ENCODE data around the gene SERINC5.

- TF ChIP-seq PRDM15 (CRISPR knock-in tag; IDR thresholded peaks at IDR 0.05), result no peak
- TF ChIP-seq JUN (CRISPR knock-in tag; IDR thresholded peaks at IDR 0.05), result no peak
- TF ChIP-seq, protein P1, sequence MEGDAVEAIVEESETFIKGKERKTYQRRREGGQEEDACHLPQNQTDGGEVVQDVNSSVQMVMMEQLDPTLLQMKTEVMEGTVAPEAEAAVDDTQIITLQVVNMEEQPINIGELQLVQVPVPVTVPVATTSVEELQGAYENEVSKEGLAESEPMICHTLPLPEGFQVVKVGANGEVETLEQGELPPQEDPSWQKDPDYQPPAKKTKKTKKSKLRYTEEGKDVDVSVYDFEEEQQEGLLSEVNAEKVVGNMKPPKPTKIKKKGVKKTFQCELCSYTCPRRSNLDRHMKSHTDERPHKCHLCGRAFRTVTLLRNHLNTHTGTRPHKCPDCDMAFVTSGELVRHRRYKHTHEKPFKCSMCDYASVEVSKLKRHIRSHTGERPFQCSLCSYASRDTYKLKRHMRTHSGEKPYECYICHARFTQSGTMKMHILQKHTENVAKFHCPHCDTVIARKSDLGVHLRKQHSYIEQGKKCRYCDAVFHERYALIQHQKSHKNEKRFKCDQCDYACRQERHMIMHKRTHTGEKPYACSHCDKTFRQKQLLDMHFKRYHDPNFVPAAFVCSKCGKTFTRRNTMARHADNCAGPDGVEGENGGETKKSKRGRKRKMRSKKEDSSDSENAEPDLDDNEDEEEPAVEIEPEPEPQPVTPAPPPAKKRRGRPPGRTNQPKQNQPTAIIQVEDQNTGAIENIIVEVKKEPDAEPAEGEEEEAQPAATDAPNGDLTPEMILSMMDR (IDR thresholded peaks at IDR 0.05), result no peak
- TF ChIP-seq ATF6 (CRISPR knock-in tag; IDR thresholded peaks at IDR 0.05), result no peak
- TF ChIP-seq ZNF232 (CRISPR knock-in tag; IDR thresholded peaks at IDR 0.05), result no peak
- TF ChIP-seq IRF1 (CRISPR knock-in tag; IDR thresholded peaks at IDR 0.05), result no peak
- no peak for TF ChIP-seq FOXJ3 (CRISPR knock-in tag; IDR thresholded peaks at IDR 0.05; ENCODE audit: borderline replicate concordance)
- TF ChIP-seq, protein P2, sequence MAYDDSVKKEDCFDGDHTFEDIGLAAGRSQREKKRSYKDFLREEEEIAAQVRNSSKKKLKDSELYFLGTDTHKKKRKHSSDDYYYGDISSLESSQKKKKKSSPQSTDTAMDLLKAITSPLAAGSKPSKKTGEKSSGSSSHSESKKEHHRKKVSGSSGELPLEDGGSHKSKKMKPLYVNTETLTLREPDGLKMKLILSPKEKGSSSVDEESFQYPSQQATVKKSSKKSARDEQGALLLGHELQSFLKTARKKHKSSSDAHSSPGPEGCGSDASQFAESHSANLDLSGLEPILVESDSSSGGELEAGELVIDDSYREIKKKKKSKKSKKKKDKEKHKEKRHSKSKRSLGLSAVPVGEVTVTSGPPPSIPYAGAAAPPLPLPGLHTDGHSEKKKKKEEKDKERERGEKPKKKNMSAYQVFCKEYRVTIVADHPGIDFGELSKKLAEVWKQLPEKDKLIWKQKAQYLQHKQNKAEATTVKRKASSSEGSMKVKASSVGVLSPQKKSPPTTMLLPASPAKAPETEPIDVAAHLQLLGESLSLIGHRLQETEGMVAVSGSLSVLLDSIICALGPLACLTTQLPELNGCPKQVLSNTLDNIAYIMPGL (CRISPR knock-in tag; IDR thresholded peaks at IDR 0.05), result no peak
- no peak for TF ChIP-seq E2F5 (CRISPR knock-in tag; IDR thresholded peaks at IDR 0.05)
- TF ChIP-seq ZBTB21 (CRISPR knock-in tag; IDR thresholded peaks at IDR 0.05; ENCODE audit: borderline replicate concordance), result no peak
- TF ChIP-seq SP1 (CRISPR knock-in tag; conservative IDR thresholded peaks at IDR 0.05), result no peak
Measured at GRCh38 chr5:80124121-80124918, 131.5 kb downstream of the SERINC5 start.

All from WTC11 (cell line).